Liver (tissue), 9 donors: ENCODE data around the gene PLIN3. TPM values are rescaled to one million over a fixed set of nuclear protein-coding genes. Genes with fewer than 3 reads are reported as not detected.

ENCODE experiments used
- DNase-seq: peaks from one replicate; pipeline ENCODE4 v3.0.0-alpha.2; 2017; ENCODE audit warnings: low spot score
- H3K27ac ChIP-seq, 2 donors: one replicate each; pipeline ENCODE4 v1.7.0; 2013; ENCODE audit warnings: inconsistent platforms in 2 of 2, low read length in 2 of 2, control low read depth in 1 of 2, low read depth in 1 of 2, mild to moderate bottlenecking in 1 of 2
- H3K27me3 ChIP-seq, 4 donors: one replicate each; pipeline versions ENCODE4 v1.6.1 to v1.7.0; 2013; ENCODE audit warnings: low read length in 3 of 4, inconsistent platforms in 1 of 4, mild to moderate bottlenecking in 1 of 4, moderate library complexity in 1 of 4; ENCODE audit not compliant: control insufficient read depth in 4 of 4, insufficient read depth in 4 of 4
- H3K36me3 ChIP-seq, 4 donors: one replicate each; pipeline versions ENCODE4 v1.6.1 to v1.7.0; 2013; ENCODE audit warnings: low read length in 3 of 4, mild to moderate bottlenecking in 3 of 4, low read depth in 1 of 4, moderate library complexity in 1 of 4; ENCODE audit not compliant: control insufficient read depth in 4 of 4, insufficient read depth in 3 of 4
- H3K4me1 ChIP-seq, 4 donors: one replicate each; pipeline versions ENCODE4 v1.6.1 to v1.7.0; 2013; ENCODE audit warnings: low read length in 3 of 4, mild to moderate bottlenecking in 3 of 4, moderate library complexity in 1 of 4; ENCODE audit not compliant: control insufficient read depth in 4 of 4, insufficient read depth in 4 of 4
- H3K4me3 ChIP-seq, 3 donors: one replicate each; pipeline versions ENCODE4 v1.6.1 to v1.7.0; 2013; ENCODE audit warnings: low read length in 3 of 3, control low read depth in 1 of 3, low read depth in 1 of 3, mild to moderate bottlenecking in 1 of 3
- H3K9ac ChIP-seq, 2 donors: one replicate each; pipeline ENCODE4 v1.7.0; 2013; ENCODE audit warnings: low read length in 2 of 2, mild to moderate bottlenecking in 2 of 2, moderate library complexity in 2 of 2, control low read depth in 1 of 2, low read depth in 1 of 2
- H3K9me3 ChIP-seq, 4 donors: one replicate each; pipeline versions ENCODE4 v1.6.1 to v1.7.0; 2013; ENCODE audit warnings: low read length in 3 of 4; ENCODE audit not compliant: control insufficient read depth in 4 of 4
- ATF3 ChIP-seq: IDR thresholded peaks from 2 replicates; pipeline ENCODE4 v1.6.1; 2016; ENCODE audit warnings: antibody characterized with exemption
- EGR1 ChIP-seq, 2 donors: IDR thresholded peaks; 2 replicates each; pipeline ENCODE4 v1.6.1; 2016 to 2018; ENCODE audit warnings: antibody characterized with exemption in 2 of 2, low read depth in 2 of 2
- FOXA1 ChIP-seq: IDR thresholded peaks from 2 replicates; pipeline ENCODE4 v1.6.1; 2016; ENCODE audit warnings: antibody characterized with exemption
- FOXA2 ChIP-seq: IDR thresholded peaks from 2 replicates; pipeline ENCODE4 v1.6.1; 2016; ENCODE audit warnings: antibody characterized with exemption
- GABPA ChIP-seq, 2 donors: IDR thresholded peaks in 1 of 2; conservative IDR thresholded peaks in 1 of 2; 2 replicates each; pipeline ENCODE4 v1.6.1; 2016; ENCODE audit warnings: antibody characterized with exemption in 2 of 2, mild to moderate bottlenecking in 1 of 2, moderate library complexity in 1 of 2
- HNF4A ChIP-seq, 2 donors: conservative IDR thresholded peaks; 2 replicates each; pipeline ENCODE4 v1.6.1; 2016; ENCODE audit warnings: antibody characterized with exemption in 2 of 2, mild to moderate bottlenecking in 2 of 2
- HNF4G ChIP-seq: IDR thresholded peaks from 2 replicates; pipeline ENCODE4 v1.6.1; 2016; ENCODE audit warnings: antibody characterized with exemption
- JUND ChIP-seq, 2 donors: IDR thresholded peaks; 2 replicates each; pipeline ENCODE4 v1.6.1; 2016; ENCODE audit warnings: antibody characterized with exemption in 2 of 2
- NR2F2 ChIP-seq: IDR thresholded peaks from 2 replicates; pipeline ENCODE4 v1.6.1; 2016; ENCODE audit warnings: antibody characterized with exemption
- RAD21 ChIP-seq, 2 donors: IDR thresholded peaks; 2 replicates each; pipeline ENCODE4 v1.6.1; 2016; ENCODE audit warnings: antibody characterized with exemption in 2 of 2, mild to moderate bottlenecking in 2 of 2
- REST ChIP-seq: IDR thresholded peaks from 2 replicates; pipeline ENCODE4 v1.6.1; 2016; ENCODE audit warnings: antibody characterized with exemption, mild to moderate bottlenecking
- RXRA ChIP-seq, 2 donors: IDR thresholded peaks; 2 replicates each; pipeline ENCODE4 v1.6.1; 2017 to 2018; ENCODE audit warnings: antibody characterized with exemption in 2 of 2, mild to moderate bottlenecking in 1 of 2
- SP1 ChIP-seq: IDR thresholded peaks from 2 replicates; pipeline ENCODE4 v1.6.1; 2018; ENCODE audit warnings: antibody characterized with exemption, mild to moderate bottlenecking
- TAF1 ChIP-seq: conservative IDR thresholded peaks from 2 replicates; pipeline ENCODE4 v1.6.1; 2016; ENCODE audit warnings: antibody characterized with exemption, mild to moderate bottlenecking
- YY1 ChIP-seq: IDR thresholded peaks from 2 replicates; pipeline ENCODE4 v1.6.1; 2016; ENCODE audit warnings: antibody characterized with exemption, mild to moderate bottlenecking
- WGBS: extraction: QIAGEN DNeasy Blood & Tissue Kit; methylation state at CpG from one replicate; pipeline ENCODE4 v1.1.7; 2013; 5-methylcytosine and 5-hydroxymethylcytosine counted together
- polyA plus RNA-seq, 2 donors: library from polyadenylated mRNA; stranded (reverse) in 1 of 2; unstranded in 1 of 2; fragments of 200-250 nt in 1 of 2; fragments of >200 nt in 1 of 2; fragmentation: Nextera tagmentation in 1 of 2; extraction: Ambion mirVana in 1 of 2; gene quantifications; one replicate each; pipeline versions ENCODE4 v1.2.1 to v1.2.3, GENCODE V29; 2013 to 2015
- total RNA-seq, 2 donors: library from RNA; depleted of rRNA; stranded (reverse); fragments of >200 nt; gene quantifications; one replicate each; pipeline ENCODE4 v1.2.3, GENCODE V29; 2014
- TF ChIP-seq, protein P1 (sequence below): IDR thresholded peaks from 2 replicates; pipeline ENCODE4 v1.6.1; 2016; ENCODE audit warnings: antibody characterized with exemption
- TF ChIP-seq, protein P2 (sequence below): IDR thresholded peaks from 2 replicates; pipeline ENCODE4 v1.6.1; 2016; ENCODE audit warnings: antibody characterized with exemption
- TF ChIP-seq, protein P3 (sequence below): fragments of 150-350 bp; IDR thresholded peaks from 2 replicates; pipeline ENCODE4 v1.5.1; 2017; ENCODE audit warnings: improper control_type of control experiment, low read depth, low read length; ENCODE audit not compliant: missing input control
- donor health status: healthy.
- donor health status: healthy.
- donor health status: healthy.
- donor health status: healthy.
- donor health status: healthy.

Gene PLIN3
- total and polyA plus RNA-seq, 4 donors, result 16.9 to 30.2 (median 20.7) TPM

- Histone ChIP-seq H3K9me3 (no peaks in the 10 kb centered on the region), H3K36me3 (peaks cover 7 to 12% (median 10%) of the 10 kb centered on the region in 4 donors), H3K27ac (peak within 1 kb of the TSS; percentile 67 to 80), H3K4me3 (peak within 1 kb of the TSS; percentile 70 to 96 (median 89)), H3K9ac (peak within 1 kb of the TSS; percentile 37 to 83), H3K4me1 (peaks cover 6 to 38% (median 32%) of the 10 kb centered on the region in 4 donors), H3K27me3 (no peaks in the 10 kb centered on the region)
- TF ChIP-seq RAD21 (IDR thresholded peaks at IDR 0.05) (peak; percentile 94 to 96), EGR1 (IDR thresholded peaks at IDR 0.05; ENCODE audit: low read depth in 2 of 2) (no peak), JUND (IDR thresholded peaks at IDR 0.05) (peak; percentile 20 to 31), FOXA1 (no peak), NR2F2 (peak; percentile 47), GABPA (IDR thresholded peaks at IDR 0.05 in 1 of 2, conservative IDR thresholded peaks at IDR 0.05 in 1 of 2) (peak; percentile 95 to 97), FOXA2 (no peak), ATF3 (no peak), HNF4G (no peak), YY1 (peak; percentile 100), HNF4A (conservative IDR thresholded peaks at IDR 0.05) (peak in 1 of 2 donors; percentile 54), REST (peak; percentile 83), TAF1 (peak; percentile 68), SP1 (peak; percentile 83), RXRA (IDR thresholded peaks at IDR 0.05) (peak; percentile 40 to 51)
- TF ChIP-seq, protein P1, sequence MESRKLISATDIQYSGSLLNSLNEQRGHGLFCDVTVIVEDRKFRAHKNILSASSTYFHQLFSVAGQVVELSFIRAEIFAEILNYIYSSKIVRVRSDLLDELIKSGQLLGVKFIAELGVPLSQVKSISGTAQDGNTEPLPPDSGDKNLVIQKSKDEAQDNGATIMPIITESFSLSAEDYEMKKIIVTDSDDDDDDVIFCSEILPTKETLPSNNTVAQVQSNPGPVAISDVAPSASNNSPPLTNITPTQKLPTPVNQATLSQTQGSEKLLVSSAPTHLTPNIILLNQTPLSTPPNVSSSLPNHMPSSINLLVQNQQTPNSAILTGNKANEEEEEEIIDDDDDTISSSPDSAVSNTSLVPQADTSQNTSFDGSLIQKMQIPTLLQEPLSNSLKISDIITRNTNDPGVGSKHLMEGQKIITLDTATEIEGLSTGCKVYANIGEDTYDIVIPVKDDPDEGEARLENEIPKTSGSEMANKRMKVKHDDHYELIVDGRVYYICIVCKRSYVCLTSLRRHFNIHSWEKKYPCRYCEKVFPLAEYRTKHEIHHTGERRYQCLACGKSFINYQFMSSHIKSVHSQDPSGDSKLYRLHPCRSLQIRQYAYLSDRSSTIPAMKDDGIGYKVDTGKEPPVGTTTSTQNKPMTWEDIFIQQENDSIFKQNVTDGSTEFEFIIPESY, result peak; percentile 65
- TF ChIP-seq, protein P2, sequence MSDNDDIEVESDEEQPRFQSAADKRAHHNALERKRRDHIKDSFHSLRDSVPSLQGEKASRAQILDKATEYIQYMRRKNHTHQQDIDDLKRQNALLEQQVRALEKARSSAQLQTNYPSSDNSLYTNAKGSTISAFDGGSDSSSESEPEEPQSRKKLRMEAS, result peak; percentile 86
- TF ChIP-seq, protein P3, sequence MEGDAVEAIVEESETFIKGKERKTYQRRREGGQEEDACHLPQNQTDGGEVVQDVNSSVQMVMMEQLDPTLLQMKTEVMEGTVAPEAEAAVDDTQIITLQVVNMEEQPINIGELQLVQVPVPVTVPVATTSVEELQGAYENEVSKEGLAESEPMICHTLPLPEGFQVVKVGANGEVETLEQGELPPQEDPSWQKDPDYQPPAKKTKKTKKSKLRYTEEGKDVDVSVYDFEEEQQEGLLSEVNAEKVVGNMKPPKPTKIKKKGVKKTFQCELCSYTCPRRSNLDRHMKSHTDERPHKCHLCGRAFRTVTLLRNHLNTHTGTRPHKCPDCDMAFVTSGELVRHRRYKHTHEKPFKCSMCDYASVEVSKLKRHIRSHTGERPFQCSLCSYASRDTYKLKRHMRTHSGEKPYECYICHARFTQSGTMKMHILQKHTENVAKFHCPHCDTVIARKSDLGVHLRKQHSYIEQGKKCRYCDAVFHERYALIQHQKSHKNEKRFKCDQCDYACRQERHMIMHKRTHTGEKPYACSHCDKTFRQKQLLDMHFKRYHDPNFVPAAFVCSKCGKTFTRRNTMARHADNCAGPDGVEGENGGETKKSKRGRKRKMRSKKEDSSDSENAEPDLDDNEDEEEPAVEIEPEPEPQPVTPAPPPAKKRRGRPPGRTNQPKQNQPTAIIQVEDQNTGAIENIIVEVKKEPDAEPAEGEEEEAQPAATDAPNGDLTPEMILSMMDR, result peak; percentile 99
- under 1% methylated on average over 80 of the region's 80 CpGs for WGBS
- DNase-seq, result peak; percentile 99
Observed at GRCh38 chr19:4791183-4792018, 76.1 kb downstream of the PLIN3 start, which contains the start of gene FEM1A. TSS of gene FEM1A (plus strand) at chr19:4791734. CDS start at chr19:4791855, 121 bp downstream.

Other genes starting within 250 kb of the PLIN3 start
- 10 to 100 TPM; 15.6 to 29.0 TPM for gene TNFAIP8L1, start 228.2 kb downstream of the PLIN3 start, total RNA-seq
- gene TNFAIP8L1, start 228.2 kb downstream of the PLIN3 start, polyA plus RNA-seq, result 10 to 100 TPM; 19.1 to 21.2 TPM
- 10 to 100 TPM; 85.1 to 88.9 TPM for gene MYDGF, start 197.3 kb downstream of the PLIN3 start, total RNA-seq
- gene MYDGF, start 197.3 kb downstream of the PLIN3 start, polyA plus RNA-seq, result 100 to 1,000 TPM; 198 to 222 TPM
- gene DPP9, start 143.8 kb downstream of the PLIN3 start, total RNA-seq, result 10 to 100 TPM; 27.3 to 74.5 TPM
- gene DPP9, start 143.8 kb downstream of the PLIN3 start, polyA plus RNA-seq, result 10 to 100 TPM; 20.5 to 53.4 TPM
- gene FEM1A, start 75.9 kb downstream of the PLIN3 start, total RNA-seq, result 10 to 100 TPM in 1 of 2 donors, 1 to 10 TPM in 1; 10.0 to 15.1 TPM
- gene FEM1A, start 75.9 kb downstream of the PLIN3 start, polyA plus RNA-seq, result 1 to 10 TPM in 1 of 2 donors, under 1 TPM in 1; 0.25 to 4.9 TPM
- gene TICAM1, start 36.0 kb downstream of the PLIN3 start, total RNA-seq, result 1 to 10 TPM; 2.1 to 4.6 TPM
- 1 to 10 TPM; 6.3 to 8.6 TPM for gene TICAM1, start 36.0 kb downstream of the PLIN3 start, polyA plus RNA-seq
- under 1 TPM; 0.05 to 0.25 TPM for gene ARRDC5, start 35.2 kb upstream of the PLIN3 start, total RNA-seq
- gene ARRDC5, start 35.2 kb upstream of the PLIN3 start, polyA plus RNA-seq, result not detected
- gene UHRF1, start 41.8 kb upstream of the PLIN3 start, total RNA-seq, result 10 to 100 TPM in 1 of 2 donors, under 1 TPM in 1; 0.25 to 57.4 TPM
- gene UHRF1, start 41.8 kb upstream of the PLIN3 start, polyA plus RNA-seq, result 1 to 10 TPM in 1 of 2 donors, under 1 TPM in 1; 0.06 to 1.2 TPM
- gene KDM4B, start 101.4 kb upstream of the PLIN3 start, total RNA-seq, result 10 to 100 TPM; 14.1 to 19.7 TPM
- gene KDM4B, start 101.4 kb upstream of the PLIN3 start, polyA plus RNA-seq, result 10 to 100 TPM in 1 of 2 donors, 1 to 10 TPM in 1; 3.2 to 11.6 TPM